HL-60/S4 treated with phorbol 12-myristate 13-acetate at 8.2 ng/mL for 4 days and 3 days (cell line): ENCODE measurements around the gene ZNF81.
"Not testable (repeated sequence)": the region's sequence is repeated elsewhere in the genome, so short reads cannot be mapped to it uniquely, and the experiment has no call there.

ENCODE experiments used
- in situ Hi-C: fragments of 300-500 bp; cut with MboI; formaldehyde crosslinking; loops from 2 replicates; pipeline ENCODE4 v1.15.0; 2022; ENCODE audit warnings: low sequenced_read_pairs

ZNF81 gene

GRCh38 chrX:47843363-47843762, 6.7 kb downstream of the ZNF81 start:
- in situ Hi-C loops, result no loop called here

- in situ Hi-C loops, result no loop called here
Observed at GRCh38 chrX:47844117-47844516, 7.4 kb downstream of the ZNF81 start.

DNA sequence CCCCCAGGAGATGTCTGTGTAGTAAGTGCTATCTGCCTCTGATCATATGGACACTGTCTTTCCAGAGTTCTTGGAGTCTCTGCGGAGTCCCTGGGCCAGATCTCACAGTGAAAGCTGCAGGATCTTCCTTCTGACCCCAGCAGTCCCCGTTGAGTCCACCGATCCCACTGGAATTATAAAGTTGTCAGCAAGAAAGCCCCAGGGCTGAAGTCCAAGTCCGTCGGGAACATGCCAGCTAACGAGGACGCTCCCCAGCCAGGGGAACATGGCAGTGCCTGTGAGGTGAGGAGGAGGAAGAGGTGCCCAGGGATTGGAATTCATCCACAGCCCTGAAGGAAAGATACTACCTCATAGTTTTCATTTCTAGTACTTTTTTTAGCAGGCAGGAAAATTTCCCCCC, 9.3 kb downstream of the ZNF81 start:
- in situ Hi-C loops, result no loop called here

DNA sequence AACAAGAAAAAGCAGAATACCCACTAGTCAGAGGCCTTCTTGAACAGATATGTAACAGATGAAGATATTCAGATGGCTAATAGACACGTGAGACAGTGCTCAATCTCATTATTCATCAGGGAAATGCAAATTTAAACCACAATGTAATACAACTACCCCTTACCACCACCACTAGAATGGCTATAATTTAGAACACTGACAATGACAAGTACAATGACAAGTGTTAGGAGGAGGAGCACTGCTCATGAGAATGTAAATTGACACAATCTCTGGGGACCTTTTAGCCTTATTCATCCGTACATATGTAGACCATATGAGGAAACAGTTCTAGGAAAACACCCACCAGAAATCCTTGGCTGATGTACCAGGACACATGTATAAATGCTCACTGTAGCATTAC, 13.1 kb downstream of the ZNF81 start:
- in situ Hi-C loops, result no loop called here

DNA sequence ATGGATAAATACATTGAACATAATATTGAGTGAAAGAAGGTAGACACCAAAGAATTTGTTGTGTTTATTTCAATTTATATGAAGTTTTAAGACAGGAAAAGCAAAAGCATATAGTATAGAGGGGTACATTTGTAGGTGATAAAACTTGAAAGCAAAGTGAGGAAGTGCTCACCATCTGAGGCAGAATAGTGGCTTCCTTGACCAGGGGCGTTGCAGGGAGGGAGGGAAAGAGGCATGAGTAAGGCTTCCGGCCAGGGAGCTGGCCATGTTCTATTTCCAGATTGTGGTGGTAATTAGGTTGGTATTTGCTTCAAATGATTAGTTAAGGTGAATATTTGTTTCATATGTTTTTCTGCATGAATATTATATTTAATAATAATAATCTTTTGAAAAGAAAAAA, 13.7 kb downstream of the ZNF81 start:
- in situ Hi-C loops, result not testable (repeated sequence)

DNA sequence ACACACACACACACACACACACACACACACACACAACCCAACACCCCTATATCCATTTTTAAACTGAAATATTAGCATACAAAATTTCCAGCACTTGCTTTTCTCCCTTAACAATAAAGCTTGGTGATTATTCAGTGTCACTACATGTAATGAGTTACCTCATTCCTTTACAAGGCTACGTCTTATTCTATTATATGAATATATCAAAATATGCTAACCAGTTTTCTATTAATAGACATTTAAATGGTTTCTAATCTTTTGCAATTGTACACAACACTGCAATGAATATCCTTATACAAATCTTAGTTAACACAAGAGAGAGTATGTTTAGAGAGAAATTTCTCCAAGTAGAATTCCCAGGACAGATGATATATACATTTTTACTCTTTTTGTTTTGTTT, 14.2 kb downstream of the ZNF81 start:
- in situ Hi-C loops, result no loop called here

DNA sequence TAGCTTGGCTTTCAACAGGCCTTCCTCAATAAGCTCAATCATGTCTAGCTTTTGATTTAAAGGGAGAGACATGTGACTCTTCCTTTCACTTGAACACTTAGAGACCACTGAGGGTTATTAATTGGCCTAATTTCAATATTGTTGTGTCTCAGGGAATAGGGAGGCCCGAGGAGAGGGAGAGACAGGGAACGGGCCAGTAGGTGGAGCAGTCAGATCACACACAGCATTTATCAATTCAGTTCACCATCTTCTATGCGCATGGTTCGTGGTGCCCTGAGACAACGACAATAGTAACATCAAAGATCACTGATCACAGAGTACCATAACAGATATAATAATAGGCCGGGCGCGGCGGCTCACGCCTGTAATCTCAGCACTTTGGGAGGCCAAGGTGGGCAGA, 17.8 kb downstream of the ZNF81 start:
- in situ Hi-C loops, result no loop called here

- in situ Hi-C loops, result no loop called here
Observed at GRCh38 chrX:47859686-47860085, 23.0 kb downstream of the ZNF81 start.

GRCh38 chrX:47862680-47863079, 26.0 kb downstream of the ZNF81 start:
- in situ Hi-C loops, result no loop called here

DNA sequence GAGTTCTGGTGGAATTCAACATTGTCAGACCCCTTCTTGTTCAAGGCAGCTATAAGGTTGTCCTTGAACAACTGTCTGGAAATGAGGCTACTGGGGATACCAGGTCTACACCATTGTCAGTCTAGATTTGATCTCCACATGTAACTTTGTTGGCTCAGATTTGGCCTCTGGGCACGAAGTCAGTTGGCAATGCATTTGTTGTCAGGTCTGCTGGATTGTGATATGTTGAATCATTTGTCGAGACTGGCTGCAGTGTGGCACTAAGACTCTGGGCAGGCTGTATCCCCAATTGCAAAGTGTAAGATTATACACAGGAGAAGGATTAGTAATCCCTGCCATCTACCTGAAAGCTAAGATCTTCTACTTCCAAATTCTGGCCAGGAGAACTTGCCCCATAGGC, 26.5 kb downstream of the ZNF81 start:
- in situ Hi-C loops, result no loop called here

DNA sequence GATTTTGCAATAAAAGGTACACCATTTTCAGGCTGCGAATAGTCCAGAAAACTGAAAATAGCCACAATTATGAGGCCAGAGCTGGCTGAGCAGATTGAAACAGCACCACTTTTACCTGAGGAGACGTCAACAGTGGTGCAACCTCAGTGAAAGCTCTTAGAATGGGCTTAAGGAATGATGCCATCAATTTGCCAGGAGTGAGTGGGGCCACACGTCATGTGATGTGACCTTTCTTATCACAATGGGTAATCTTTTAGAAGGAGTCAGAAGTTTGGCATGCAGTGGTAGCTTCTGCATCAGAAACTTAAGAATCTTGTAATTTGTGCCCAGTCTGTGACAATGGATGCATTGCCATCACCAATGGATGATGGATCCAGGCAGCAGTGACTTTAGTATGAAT, 27.6 kb downstream of the ZNF81 start:
- in situ Hi-C loops, result no loop called here

- in situ Hi-C loops, result no loop called here
Observed at GRCh38 chrX:47864785-47865184, 28.1 kb downstream of the ZNF81 start.

DNA sequence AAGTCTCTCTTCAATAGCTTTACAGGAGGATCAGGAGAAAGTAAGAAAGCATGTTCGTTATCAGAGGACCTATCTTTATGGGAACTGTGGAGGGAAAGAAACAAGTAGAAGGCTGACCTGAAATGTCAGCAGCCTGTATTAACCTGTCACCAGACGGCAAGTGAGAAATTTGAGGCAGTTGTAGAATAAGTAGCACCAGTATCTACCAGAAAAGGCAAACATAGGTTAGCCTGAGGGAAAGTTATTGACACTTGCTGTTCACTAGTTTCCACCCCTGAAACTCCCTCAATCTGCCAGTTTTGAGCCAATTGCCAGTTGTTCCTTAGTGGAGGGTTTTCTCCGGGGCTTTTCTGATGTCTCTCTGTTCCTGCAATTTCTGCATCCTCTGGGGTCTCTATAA, 36.4 kb downstream of the ZNF81 start:
- in situ Hi-C loops, result no loop called here

DNA sequence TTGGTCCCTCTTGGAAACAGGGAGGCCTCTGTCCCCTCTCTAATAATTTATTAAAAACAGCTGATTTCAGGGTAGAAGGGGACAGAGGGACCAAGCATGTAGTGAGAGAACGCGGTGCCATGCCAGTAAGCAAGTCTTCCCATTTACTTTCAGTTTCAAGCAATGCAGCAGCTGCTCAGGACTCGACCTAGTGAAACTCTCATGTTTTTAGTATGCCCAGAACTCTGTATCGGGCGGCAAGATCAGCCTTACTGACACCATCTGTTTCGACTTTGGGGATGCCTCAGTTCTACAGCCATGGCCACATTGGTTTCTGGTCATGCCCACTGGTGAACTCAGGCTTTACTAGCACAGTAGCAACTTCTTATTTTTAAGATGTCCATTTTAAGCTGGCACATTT, 40.6 kb downstream of the ZNF81 start:
- in situ Hi-C loops, result no loop called here

DNA sequence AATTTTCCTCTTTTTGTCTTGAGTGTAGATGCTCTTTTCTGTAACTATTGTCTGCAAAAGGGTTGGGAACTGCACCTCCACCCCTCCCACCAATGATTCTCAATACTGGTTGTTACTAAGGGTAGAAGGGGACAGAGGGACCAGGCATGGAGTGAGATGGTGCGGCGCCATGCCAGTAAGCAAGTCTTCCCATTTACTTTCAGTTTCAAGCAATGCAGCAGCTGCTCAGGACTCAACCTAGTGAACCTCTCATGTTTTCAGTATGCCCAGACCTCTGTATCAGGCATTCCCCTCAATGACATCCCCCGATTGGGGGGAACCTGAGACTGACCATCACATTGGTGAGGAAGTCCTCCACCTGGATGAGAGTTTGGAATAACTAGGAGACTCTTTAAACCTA, 41.5 kb downstream of the ZNF81 start:
- in situ Hi-C loops, result no loop called here

DNA sequence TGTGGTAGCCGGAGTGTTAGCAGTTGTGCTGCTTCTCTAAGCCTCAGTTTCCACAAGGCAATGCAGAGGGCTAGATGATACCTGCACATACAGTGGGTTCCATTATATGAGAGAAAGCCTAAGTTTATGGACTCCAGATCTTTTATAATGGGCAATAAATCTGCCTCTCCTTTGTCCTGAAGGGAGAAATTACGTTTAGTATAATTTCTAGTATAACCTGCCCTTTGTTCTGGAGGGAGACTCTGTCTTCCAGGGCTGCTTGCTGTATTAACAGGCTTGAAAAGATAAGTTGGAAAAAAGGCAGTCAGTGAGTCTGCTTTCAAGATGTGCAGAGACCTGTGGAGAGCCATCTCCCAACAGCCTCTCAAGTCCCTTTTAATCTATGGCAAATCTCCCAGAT, 42.8 kb downstream of the ZNF81 start:
- in situ Hi-C loops, result no loop called here

- in situ Hi-C loops, result no loop called here
Observed at GRCh38 chrX:47880927-47881326, 44.2 kb downstream of the ZNF81 start.

- in situ Hi-C loops, result no loop called here
Observed at GRCh38 chrX:47885501-47885900, 48.8 kb downstream of the ZNF81 start.

- in situ Hi-C loops, result no loop called here
Observed at GRCh38 chrX:47898024-47898423, 61.3 kb downstream of the ZNF81 start.

DNA sequence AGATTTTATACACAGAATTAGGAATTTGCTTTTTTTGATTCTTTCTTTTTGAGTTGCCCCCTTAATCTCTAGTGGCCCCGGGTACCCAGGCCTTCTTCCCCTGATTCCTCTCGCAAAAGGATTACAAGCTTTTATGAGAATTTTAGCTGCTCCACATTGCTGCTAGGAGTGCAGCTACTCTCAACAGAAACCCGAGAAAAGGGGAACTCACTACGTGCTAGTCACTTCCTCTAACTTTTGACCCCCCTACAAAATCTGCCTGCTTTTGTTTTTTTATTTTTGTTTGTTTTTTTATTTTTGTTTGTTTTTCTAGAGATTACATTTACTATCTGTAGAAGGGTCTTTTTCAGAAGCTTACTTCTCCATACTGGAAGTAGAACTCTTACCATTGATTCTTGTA, 64.1 kb downstream of the ZNF81 start:
- in situ Hi-C loops, result no loop called here

GRCh38 chrX:47902161-47902560, 65.5 kb downstream of the ZNF81 start:
- in situ Hi-C loops, result no loop called here

DNA sequence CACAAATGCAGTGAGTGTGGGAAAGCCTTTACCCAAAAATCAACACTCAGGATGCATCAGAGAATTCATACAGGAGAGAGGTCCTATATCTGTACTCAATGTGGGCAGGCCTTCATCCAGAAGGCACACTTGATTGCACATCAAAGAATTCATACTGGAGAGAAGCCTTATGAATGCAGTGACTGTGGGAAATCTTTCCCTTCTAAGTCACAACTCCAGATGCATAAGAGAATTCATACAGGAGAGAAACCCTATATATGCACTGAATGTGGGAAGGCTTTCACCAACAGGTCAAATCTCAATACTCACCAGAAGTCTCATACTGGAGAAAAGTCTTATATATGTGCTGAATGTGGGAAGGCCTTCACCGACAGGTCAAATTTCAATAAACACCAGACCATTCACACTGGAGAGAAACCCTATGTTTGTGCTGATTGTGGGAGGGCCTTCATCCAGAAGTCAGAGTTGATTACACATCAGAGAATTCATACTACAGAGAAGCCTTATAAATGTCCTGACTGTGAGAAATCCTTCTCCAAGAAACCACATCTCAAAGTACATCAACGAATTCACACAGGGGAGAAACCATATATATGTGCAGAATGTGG, 79.3 kb downstream of the ZNF81 start:
- in situ Hi-C loops, result no loop called here

- in situ Hi-C loops, result no loop called here
Observed at GRCh38 chrX:47918274-47918673, 81.6 kb downstream of the ZNF81 start.

GRCh38 chrX:47927212-47927611, 90.5 kb downstream of the ZNF81 start:
- in situ Hi-C loops, result no loop called here
